Measurements from ENCODE around the gene COQ8B.

Gene COQ8B

GRCh38 chr19:40685563-40685962, 31.1 kb downstream of the COQ8B start:
- ATAC-seq, result no peak
- TF ChIP-seq BACH2 (CRISPR knock-in tag; IDR thresholded peaks at IDR 0.05; ENCODE audit: borderline replicate concordance) (no peak), TOX (CRISPR knock-in tag; IDR thresholded peaks at IDR 0.05; ENCODE audit: borderline replicate concordance) (no peak), CSDC2 (CRISPR knock-in tag; IDR thresholded peaks at IDR 0.05) (no peak), OSR1 (CRISPR knock-in tag; IDR thresholded peaks at IDR 0.05) (no peak), ZNF70 (CRISPR knock-in tag; IDR thresholded peaks at IDR 0.05) (no peak), GLIS3 (CRISPR knock-in tag; IDR thresholded peaks at IDR 0.05) (no peak)
- TF ChIP-seq, protein P1, sequence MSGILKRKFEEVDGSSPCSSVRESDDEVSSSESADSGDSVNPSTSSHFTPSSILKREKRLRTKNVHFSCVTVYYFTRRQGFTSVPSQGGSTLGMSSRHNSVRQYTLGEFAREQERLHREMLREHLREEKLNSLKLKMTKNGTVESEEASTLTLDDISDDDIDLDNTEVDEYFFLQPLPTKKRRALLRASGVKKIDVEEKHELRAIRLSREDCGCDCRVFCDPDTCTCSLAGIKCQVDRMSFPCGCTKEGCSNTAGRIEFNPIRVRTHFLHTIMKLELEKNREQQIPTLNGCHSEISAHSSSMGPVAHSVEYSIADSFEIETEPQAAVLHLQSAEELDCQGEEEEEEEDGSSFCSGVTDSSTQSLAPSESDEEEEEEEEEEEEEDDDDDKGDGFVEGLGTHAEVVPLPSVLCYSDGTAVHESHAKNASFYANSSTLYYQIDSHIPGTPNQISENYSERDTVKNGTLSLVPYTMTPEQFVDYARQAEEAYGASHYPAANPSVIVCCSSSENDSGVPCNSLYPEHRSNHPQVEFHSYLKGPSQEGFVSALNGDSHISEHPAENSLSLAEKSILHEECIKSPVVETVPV (CRISPR knock-in tag; IDR thresholded peaks at IDR 0.05), result no peak

DNA sequence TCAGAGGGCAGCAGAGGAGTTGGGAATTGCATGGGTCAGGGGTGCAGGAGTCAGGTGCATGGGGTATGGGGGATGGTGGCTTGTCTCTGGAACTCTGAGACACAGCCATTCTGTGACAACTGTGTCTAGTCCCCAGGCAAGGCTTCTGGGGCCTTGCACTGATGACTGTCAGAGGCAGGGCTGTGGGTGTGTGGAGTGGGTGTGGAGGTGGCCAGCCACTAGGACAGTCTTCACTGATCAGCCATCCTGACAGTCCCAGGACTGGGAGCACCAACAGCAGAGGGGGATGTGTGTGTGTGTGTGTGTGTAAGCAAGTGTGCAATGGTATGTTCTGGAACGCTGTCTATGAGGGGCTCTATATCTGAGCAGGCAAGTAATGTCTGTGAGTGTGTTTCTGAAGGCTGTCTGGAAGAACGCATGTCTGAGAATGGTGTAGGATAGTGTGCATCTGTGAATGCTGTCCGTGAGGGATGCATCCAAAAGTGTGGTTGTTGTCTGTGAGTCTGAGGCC, 31.6 kb downstream of the COQ8B start:
- no peak for ATAC-seq
- no peak for TF ChIP-seq TCF4 (CRISPR knock-in tag; IDR thresholded peaks at IDR 0.05; ENCODE audit: borderline replicate concordance)
- TF ChIP-seq TOX (CRISPR knock-in tag; IDR thresholded peaks at IDR 0.05; ENCODE audit: borderline replicate concordance), result no peak
- no peak for TF ChIP-seq ARNTL (CRISPR knock-in tag; IDR thresholded peaks at IDR 0.05; ENCODE audit: borderline replicate concordance, low read depth)
- TF ChIP-seq BACH2 (CRISPR knock-in tag; IDR thresholded peaks at IDR 0.05; ENCODE audit: borderline replicate concordance), result no peak
- no peak for TF ChIP-seq ESRRG (CRISPR knock-in tag; IDR thresholded peaks at IDR 0.05)
- no peak for TF ChIP-seq ZFP3 (CRISPR knock-in tag; IDR thresholded peaks at IDR 0.05)
- no peak for TF ChIP-seq GLIS3 (CRISPR knock-in tag; IDR thresholded peaks at IDR 0.05)
- no peak for TF ChIP-seq ZNF565 (CRISPR knock-in tag; conservative IDR thresholded peaks at IDR 0.05; ENCODE audit: low read depth)
- no peak for TF ChIP-seq PATZ1 (CRISPR knock-in tag; IDR thresholded peaks at IDR 0.05; ENCODE audit: borderline replicate concordance)
- no peak for TF ChIP-seq ZC3H10 (CRISPR knock-in tag; IDR thresholded peaks at IDR 0.05)
- no peak for TF ChIP-seq OSR1 (CRISPR knock-in tag; IDR thresholded peaks at IDR 0.05)
- no peak for TF ChIP-seq RARB (CRISPR knock-in tag; IDR thresholded peaks at IDR 0.05)
- no peak for TF ChIP-seq ZNF70 (CRISPR knock-in tag; IDR thresholded peaks at IDR 0.05)
- TF ChIP-seq, protein P2, sequence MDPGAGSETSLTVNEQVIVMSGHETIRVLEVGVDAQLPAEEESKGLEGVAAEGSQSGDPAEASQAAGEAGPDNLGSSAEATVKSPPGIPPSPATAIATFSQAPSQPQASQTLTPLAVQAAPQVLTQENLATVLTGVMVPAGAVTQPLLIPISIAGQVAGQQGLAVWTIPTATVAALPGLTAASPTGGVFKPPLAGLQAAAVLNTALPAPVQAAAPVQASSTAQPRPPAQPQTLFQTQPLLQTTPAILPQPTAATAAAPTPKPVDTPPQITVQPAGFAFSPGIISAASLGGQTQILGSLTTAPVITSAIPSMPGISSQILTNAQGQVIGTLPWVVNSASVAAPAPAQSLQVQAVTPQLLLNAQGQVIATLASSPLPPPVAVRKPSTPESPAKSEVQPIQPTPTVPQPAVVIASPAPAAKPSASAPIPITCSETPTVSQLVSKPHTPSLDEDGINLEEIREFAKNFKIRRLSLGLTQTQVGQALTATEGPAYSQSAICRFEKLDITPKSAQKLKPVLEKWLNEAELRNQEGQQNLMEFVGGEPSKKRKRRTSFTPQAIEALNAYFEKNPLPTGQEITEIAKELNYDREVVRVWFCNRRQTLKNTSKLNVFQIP (CRISPR knock-in tag; IDR thresholded peaks at IDR 0.05; ENCODE audit: borderline replicate concordance, low read depth), result no peak
- TF ChIP-seq PPARA (CRISPR knock-in tag; IDR thresholded peaks at IDR 0.05; ENCODE audit: borderline replicate concordance), result no peak
- TF ChIP-seq ZNF8 (CRISPR knock-in tag; IDR thresholded peaks at IDR 0.05), result no peak
- TF ChIP-seq CREB5 (CRISPR knock-in tag; IDR thresholded peaks at IDR 0.05; ENCODE audit: low read depth), result no peak
- TF ChIP-seq ISL1 (CRISPR knock-in tag; IDR thresholded peaks at IDR 0.05), result no peak
- no peak for TF ChIP-seq CSDC2 (CRISPR knock-in tag; IDR thresholded peaks at IDR 0.05)
- no peak for TF ChIP-seq ZFP30 (CRISPR knock-in tag; IDR thresholded peaks at IDR 0.05)

- TF ChIP-seq CREB5 (CRISPR knock-in tag; IDR thresholded peaks at IDR 0.05; ENCODE audit: low read depth) (no peak), BACH2 (CRISPR knock-in tag; IDR thresholded peaks at IDR 0.05; ENCODE audit: borderline replicate concordance) (no peak), GLIS3 (CRISPR knock-in tag; IDR thresholded peaks at IDR 0.05) (no peak), ISL1 (CRISPR knock-in tag; IDR thresholded peaks at IDR 0.05) (no peak), ZNF8 (CRISPR knock-in tag; IDR thresholded peaks at IDR 0.05) (no peak)
- ATAC-seq, result no peak
Measured at GRCh38 chr19:40684280-40684679, 32.4 kb downstream of the COQ8B start.

GRCh38 chr19:40683437-40683836, 33.2 kb downstream of the COQ8B start:
- ATAC-seq, result no peak
- no peak for TF ChIP-seq ZNF565 (CRISPR knock-in tag; conservative IDR thresholded peaks at IDR 0.05; ENCODE audit: low read depth)

Data from SK-N-SH treated with all-trans-retinoic acid at 6 μM for 48 hours (cell line).